Activated naive CD4-positive, alpha-beta T cell treated with Interleukin-2 at 50 U/mL for 16 hours (primary cell): ENCODE results near the gene SLC19A2.
A peak's percentile ranks its signal among the peaks of the same experiment; 100 is the strongest.

ENCODE experiments used
- DNase-seq: peaks from one replicate; pipeline ENCODE4 v3.0.0-alpha.2; 2020

The SLC19A2 gene

GRCh38 chr1:169474302-169474995, 11.3 kb downstream of the SLC19A2 start:
- no peak for DNase-seq

- DNase-seq = no peak
Observed at GRCh38 chr1:169473347-169473746, 12.4 kb downstream of the SLC19A2 start.

- no peak for DNase-seq
Observed at GRCh38 chr1:169472738-169473137, 13.0 kb downstream of the SLC19A2 start.

- no peak for DNase-seq
Observed at GRCh38 chr1:169468982-169469381, 16.8 kb downstream of the SLC19A2 start.

GRCh38 chr1:169466259-169467230, 19.2 kb downstream of the SLC19A2 start:
- DNase-seq = no peak

- DNase-seq = no peak
Observed at GRCh38 chr1:169465281-169465680, 20.5 kb downstream of the SLC19A2 start.

- no peak for DNase-seq
Observed at GRCh38 chr1:169462385-169462784, 23.4 kb downstream of the SLC19A2 start.

- no peak for DNase-seq
Observed at GRCh38 chr1:169461390-169462000, 24.2 kb downstream of the SLC19A2 start.

GRCh38 chr1:169460191-169460833, 25.4 kb downstream of the SLC19A2 start:
- no peak for DNase-seq

GRCh38 chr1:169457443-169457842, 28.3 kb downstream of the SLC19A2 start:
- DNase-seq = no peak

GRCh38 chr1:169456029-169456428, 29.7 kb downstream of the SLC19A2 start:
- DNase-seq = no peak

- no peak for DNase-seq
Observed at GRCh38 chr1:169452921-169453320, 32.8 kb downstream of the SLC19A2 start.

- no peak for DNase-seq
Observed at GRCh38 chr1:169451218-169451824, 34.4 kb downstream of the SLC19A2 start.

- DNase-seq = no peak
Observed at GRCh38 chr1:169443923-169444322, 41.8 kb downstream of the SLC19A2 start.

- peak; percentile 59 for DNase-seq
Observed at GRCh38 chr1:169427081-169427641, 58.6 kb downstream of the SLC19A2 start, which contains the start of gene CCDC181. CCDC181 (minus strand) TSS chr1:169427474; CDS start chr1:169424927, 2,547 bp downstream.

GRCh38 chr1:169426174-169426705, 59.5 kb downstream of the SLC19A2 start:
- DNase-seq = no peak

GRCh38 chr1:169421309-169421708, 64.4 kb downstream of the SLC19A2 start:
- DNase-seq = no peak

GRCh38 chr1:169414952-169415351, 70.8 kb downstream of the SLC19A2 start:
- no peak for DNase-seq
